ENCODE data around the gene PSD2.

PSD2 gene

GRCh38 chr5:139795074-139796001 is at the start of gene PSD2:
TSS of gene PSD2 (plus strand) at chr5:139795808. CDS start at chr5:139809441, 13,633 bp downstream.
- DNase-seq: no peak

GRCh38 chr5:139746691-139747582 is 48.7 kb upstream of the PSD2 start:
- peak in 1 of 2 donors; percentile 56 for DNase-seq

DNA sequence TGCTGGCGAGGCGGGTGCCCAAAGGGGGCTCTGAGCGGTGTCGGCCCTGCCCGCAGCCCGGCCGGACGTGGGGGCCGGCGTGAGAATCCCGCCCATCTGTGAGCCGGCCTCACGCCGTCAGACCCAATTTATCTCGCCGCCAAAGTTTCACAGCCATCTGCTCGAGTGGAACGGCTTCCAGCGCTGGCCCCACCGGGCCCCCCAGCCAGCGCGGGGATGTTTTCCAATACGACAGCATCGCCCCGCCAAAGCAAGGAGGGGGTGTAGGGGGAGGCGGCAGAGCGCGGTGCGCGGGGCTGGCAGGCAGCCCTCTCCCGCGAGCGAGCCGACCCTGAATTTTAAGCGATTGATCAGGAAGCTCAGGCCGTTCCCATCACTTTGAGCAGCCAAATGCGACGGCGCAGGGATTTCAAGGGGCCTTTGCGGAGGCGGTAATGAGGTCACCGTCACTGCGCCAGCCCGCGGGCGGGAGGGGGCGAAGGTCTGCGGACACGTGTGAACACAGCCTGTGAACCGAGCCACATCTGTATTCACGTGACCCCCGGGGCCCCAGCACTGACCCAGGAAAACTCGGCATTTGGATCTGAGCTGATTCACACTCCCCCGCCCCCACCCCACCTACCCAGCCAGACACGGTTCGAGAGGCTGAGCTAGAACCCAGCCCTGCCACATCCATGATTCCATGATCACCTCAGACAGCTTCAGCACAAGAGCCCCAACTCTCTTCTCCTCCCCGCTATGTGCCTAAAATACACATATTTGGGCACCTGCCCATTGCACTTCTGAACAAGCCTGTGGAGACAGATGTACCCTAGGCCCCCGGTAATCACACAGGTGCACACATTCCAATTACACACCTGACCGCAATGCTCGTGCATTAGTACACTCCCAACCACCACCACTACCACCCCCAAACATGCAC is 47.8 kb upstream of the PSD2 start:
- DNase-seq: peak; percentile 56 to 66

GRCh38 chr5:139748505-139748826 is 47.1 kb upstream of the PSD2 start:
- no peak for DNase-seq

- no peak for DNase-seq
Measured at GRCh38 chr5:139749242-139749641, 46.4 kb upstream of the PSD2 start.

DNA sequence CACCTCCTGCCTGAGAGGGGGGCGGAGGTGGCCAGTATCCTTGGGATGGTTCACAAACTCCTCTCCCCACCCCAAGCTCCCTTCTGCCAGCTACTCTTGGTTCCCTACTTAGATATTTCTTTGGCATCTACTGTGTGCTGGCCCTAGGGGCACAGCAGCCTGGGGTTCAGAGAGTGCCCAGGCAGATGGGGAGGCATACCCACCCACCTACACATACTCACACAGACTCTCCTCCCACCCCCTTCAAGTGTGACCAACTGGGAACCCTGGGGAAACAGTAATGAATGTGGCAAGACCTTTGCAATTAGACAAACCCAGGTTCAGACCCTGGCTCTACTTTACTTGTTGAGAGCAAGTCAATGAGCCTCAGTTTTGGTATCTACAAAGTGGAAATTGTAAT is 44.4 kb upstream of the PSD2 start:
- no peak for DNase-seq

DNA sequence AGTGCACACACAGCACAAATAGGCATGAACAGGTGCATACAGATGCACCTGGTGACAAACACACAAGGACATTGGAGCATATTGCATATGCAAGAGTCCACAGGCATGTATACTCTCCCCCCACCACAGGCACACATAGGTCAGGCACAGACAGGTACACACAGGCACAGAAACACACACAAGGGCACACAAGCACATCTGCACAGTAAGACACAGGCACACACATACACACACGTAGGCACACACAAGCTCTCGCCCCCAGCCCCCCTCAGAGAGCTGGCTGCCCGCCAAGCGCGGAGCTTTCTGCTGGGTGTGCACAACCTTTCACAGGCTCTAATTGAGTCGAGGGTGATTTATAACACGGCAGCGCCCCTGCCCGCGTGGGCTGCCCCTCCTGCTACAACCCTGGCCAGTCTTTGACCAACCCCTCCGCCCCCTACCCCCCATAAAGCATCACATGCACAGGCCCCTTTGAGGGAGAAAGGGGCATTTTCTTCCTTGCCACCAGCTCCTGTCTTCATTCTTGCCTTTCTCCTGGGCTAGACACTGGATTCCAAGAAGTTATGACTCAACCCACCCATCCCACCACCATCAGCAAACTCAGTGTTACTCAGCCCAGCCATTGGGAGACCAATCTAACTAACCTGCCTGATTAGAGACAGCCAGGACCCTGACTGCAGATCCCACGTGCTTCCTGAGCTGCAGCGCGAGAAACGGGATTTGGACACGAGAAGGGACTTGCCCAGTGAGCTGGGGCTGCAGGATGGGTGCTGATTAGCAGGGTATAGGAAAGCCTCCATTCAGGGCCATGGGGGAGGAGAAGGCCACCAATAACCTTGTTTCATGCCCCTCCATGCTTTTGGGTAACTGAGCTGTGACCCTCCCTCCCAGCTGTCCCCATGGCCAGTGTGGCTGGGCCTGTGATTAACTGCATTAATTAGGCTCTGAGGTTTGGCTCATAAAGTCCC is 42.8 kb upstream of the PSD2 start:
- DNase-seq: no peak

DNA sequence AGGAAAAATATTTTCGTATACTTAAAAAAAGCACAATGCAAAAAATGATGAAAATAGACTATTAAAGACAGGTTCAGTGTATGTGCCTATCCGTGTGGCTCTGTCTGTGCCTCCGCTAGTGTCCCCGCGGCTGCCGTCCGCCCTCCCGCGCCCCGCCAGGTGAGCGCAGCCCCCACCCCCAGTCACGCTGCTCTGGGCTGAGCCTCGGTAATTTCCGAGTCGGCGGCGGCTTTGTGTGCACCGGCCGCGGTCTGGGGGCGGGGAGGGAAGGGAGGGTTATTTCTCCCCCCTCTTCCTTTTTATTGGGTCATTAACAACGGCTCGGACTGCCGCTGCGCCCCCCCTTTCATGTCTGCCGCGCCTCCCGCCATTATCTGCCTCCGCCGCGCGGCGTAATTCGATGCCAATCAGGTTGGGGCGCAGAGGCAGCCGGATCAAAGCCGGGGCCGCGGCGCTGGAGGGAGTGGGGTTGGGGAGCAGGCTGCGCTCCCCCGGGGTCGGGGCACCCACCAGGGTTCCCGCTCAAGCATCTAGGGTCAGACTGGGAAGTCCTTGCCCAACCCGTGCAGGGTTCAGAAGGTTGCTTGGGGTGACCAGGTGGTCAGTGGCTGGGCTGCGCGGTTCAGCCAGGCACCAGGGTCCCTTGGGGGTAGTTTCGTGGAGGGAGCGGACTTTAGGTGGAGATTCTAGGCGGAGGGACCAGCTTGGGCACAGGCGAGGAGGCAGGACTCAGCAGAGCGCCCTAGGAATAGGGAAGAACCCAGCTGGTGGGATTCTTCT is 39.5 kb upstream of the PSD2 start:
- DNase-seq: no peak

GRCh38 chr5:139756971-139757370 is 38.6 kb upstream of the PSD2 start:
- DNase-seq: no peak

DNA sequence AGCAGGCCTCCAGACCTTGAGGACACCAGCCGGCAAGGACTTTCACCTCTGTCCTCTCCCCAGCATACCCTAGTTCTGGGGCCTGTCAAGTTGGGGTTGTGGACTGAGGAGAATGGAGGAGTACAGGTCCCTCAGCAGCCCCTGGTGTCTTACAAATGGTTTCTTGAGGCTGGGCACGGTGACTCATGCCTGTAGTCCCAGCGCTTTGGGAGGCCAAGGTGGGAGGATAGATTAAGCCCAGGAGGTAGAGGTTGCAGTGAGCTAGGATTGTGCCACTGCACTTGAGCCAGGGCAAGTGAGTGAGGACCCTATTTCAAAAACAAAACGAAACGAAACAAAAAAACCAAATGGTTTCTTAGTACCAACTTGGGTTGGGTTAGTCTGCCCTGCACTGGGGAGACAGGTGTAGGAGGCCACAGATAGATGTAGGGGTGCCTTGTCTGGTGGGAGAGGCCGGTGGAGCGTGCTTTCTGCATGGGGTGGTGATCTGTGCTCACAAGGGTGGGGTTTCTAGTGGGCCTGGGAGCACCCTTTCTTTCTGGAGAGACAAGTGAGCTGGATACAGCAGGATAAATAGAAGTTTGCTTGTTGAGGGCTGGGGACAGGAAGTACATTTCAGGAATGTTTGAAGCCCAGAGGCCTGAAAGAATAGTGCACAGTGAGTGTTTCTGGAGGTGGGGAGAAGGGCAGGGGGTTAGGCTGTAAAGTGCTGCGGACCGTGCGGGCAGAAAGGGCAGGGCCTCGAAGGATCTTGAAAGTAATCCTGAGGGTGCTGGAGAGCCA is 37.7 kb upstream of the PSD2 start:
- DNase-seq: no peak

DNA sequence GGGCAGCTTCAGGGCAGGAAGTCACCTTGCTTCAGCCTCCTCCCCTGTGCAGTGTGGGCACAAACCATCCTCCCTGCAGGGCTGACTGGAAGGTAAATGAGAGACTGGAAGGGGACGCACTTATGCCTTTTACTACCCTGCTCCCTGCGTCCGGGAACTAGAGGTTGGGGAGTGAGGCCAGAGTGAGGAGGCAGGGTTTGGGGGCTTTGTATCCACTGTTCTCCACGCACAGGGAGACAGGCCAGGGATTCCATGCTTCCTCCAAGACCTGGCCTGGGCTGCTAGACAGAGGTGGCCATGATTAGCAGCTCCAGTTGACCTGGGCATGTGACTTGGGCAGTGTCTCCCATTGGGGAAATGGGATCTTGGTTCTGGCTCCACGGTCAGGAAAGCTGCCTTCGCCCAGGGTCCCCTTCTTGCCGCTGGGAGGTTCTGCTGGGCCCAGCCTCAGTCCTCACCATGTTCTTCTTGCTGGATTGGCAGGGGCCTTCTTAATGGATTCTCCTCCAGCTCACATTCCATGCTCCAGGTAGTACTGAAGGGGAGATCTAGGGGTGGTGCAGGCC is 37.0 kb upstream of the PSD2 start:
- DNase-seq: no peak

DNA sequence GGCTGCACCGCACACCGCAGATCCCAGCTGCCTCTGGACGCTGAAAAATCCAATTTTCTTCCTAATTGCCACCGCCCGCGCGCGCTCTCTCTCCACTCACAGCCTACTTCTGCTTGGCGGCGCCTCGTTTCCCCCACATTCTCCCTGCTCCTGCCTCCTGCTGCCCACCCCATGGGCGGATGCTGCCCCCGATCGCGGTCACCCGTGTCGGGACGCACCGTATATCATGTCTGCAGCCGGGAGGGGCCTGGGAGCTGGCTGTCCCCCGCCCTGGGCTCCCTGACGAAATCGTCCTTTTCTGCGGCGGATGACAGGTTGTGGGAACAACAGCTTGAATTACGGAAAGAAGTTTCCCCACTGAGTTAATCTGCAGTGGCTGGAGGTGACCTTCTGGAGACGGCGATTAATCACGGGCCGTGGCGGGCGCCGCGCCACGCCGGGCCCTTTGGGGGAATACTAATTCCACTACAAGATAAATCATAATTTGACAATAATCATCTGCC is 36.3 kb upstream of the PSD2 start:
- DNase-seq: peak in 1 of 2 donors; percentile 36

- no peak for DNase-seq
Measured at GRCh38 chr5:139760066-139761056, 35.2 kb upstream of the PSD2 start.

DNA sequence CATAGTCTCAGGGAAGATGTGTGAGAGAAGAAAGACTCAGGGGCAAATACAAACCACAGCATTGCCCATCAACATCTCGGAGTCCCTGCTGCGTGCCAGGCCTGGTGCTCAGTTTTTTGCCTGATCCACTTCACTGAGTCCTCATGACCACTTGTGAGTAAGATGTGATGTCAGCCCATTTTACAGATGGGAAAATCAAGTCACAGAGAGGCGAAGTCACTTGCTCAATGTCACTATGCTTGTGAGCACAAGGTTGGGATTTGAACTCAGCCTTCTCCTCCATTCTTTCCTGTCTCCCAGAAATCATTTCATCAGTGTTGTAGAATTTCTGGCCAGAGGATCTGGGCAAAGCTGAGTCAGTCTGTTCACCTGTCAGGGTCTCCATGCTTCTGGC is 34.6 kb upstream of the PSD2 start:
- DNase-seq: no peak

DNA sequence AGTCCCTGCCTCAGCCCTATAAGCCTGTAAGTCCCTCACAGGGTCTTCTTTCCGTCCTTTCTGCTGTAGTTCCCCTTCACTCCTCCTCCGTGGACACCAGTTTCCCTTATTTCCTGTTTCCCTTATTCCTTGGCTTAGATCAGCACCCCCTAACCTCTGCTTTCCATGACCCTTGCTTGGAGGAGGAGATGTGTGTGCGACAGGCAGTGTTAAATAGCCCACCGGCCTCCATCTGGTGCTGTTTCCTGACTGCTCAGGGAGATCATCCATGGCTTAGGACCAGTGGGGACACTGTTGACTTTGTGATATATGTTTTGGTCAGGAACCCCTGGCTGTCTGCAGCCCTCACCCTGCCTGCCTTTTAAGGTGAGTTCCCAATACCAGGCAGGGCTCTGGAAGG is 34.1 kb upstream of the PSD2 start:
- no peak for DNase-seq

- no peak for DNase-seq
Measured at GRCh38 chr5:139762615-139763170, 32.9 kb upstream of the PSD2 start.

DNA sequence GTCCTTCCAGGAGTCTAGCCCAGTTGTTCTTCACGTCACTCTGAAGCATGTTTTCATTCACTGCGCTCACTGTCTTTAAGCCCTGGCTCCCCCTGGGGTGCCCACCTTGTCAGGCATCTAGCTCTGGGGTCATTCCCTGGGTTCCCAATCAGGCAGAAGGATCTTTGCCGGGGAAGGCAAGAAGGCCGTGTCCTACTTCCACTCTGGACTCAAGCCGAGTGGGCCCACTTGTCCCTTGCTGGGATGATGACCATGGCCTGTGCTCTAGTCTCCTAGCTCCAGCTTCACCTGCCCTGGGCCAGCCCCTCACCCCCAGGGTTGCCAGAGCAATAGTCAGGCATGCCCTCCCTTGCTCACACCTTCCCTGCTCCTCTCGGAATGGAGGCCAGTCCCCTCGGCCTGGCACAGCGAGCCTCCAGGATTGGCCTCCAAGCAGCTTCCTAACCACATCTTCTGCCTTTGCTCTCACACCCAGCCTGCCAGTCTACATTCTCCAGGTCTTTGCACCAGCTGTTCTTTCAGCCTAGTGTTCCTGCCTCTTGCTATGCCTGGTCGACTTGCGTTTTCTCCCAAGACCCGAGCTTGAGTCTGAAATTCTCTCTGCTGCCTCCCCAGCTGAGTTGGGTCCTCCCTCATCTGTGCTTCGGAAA is 32.2 kb upstream of the PSD2 start:
- no peak for DNase-seq

Data from inflammatory macrophage treated with lipopolysaccharide for 1 hour (primary cell).